IMR-90 (cell line): ENCODE data around the gene ATG14. TPM values are rescaled to one million over a fixed set of nuclear protein-coding genes. Genes with fewer than 3 reads are reported as not detected.

ENCODE experiments used
- ATAC-seq: fragments of 200-7000 bp; cut with Tn5 transposase; 2 replicates; pipeline ENCODE4 v1.9.1; 2020; ENCODE audit warnings: low read depth, mild to moderate bottlenecking, moderate library complexity
- BruUV-seq: library from RNA; stranded (reverse); fragments of 400-500 nt; replicated peaks from 2 replicates; lab custom pipeline; 2021; lab: Mats Ljungman, UMichigan
- CTCF ChIA-PET: fragments of 300-600 bp; formaldehyde crosslinking; extraction: SDS; loops from one replicate; lab custom pipeline; 2021; ENCODE audit warnings: antibody characterized with exemption; lab: Yijun Ruan, JAX
- POLR2A ChIA-PET: fragments of 300-600 bp; sonication (Branson Sonifier 250); formaldehyde crosslinking; loops from one replicate; lab custom pipeline; 2022; ENCODE audit warnings: antibody characterized with exemption; ENCODE audit not compliant: unreplicated experiment; lab: Charles Lee
- DNase-seq: peaks from one replicate; pipeline ENCODE4 v3.0.0; 2013
- H2AFZ ChIP-seq: replicated peaks from 2 replicates; pipeline ENCODE3; 2013; ENCODE audit warnings: low read length, mild to moderate bottlenecking; ENCODE audit not compliant: poor library complexity
- H2AK5ac ChIP-seq: 2 replicates; pipeline ENCODE4 v1.6.1; 2013; ENCODE audit warnings: low read depth, low read length, inconsistent platforms
- H2AK9ac ChIP-seq: replicated peaks from 2 replicates; pipeline ENCODE3; 2013; ENCODE audit warnings: mild to moderate bottlenecking, low read depth, low read length, moderate library complexity; ENCODE audit not compliant: poor library complexity
- H2BK120ac ChIP-seq: 2 replicates; pipeline ENCODE4 v1.6.1; 2013; ENCODE audit warnings: low read depth, low read length, inconsistent platforms
- H2BK15ac ChIP-seq: 3 replicates; pipeline ENCODE4 v1.6.1; 2013; ENCODE audit warnings: low read depth, low read length, inconsistent platforms
- H2BK20ac ChIP-seq: 2 replicates; pipeline ENCODE4 v1.6.1; 2013; ENCODE audit warnings: low read depth, mild to moderate bottlenecking, inconsistent platforms, low read length, moderate library complexity
- H2BK5ac ChIP-seq: 2 replicates; pipeline ENCODE4 v1.6.1; 2013; ENCODE audit warnings: mild to moderate bottlenecking, low read depth, low read length, inconsistent platforms; ENCODE audit not compliant: poor library complexity, severe bottlenecking
- H3K14ac ChIP-seq: replicated peaks from 2 replicates; pipeline ENCODE4 v1.6.1; 2013; ENCODE audit warnings: low read depth, low read length, inconsistent platforms
- H3K18ac ChIP-seq: 2 replicates; pipeline ENCODE4 v1.6.1; 2013; ENCODE audit warnings: low read depth, low read length, control low read depth
- H3K23ac ChIP-seq: 2 replicates; pipeline ENCODE4 v1.6.1; 2013; ENCODE audit warnings: low read depth, low read length, inconsistent platforms
- H3K27ac ChIP-seq: 2 replicates; pipeline ENCODE4 v1.5.1; 2013; ENCODE audit warnings: mild to moderate bottlenecking, control low read depth, low read length; ENCODE audit not compliant: insufficient read depth
- H3K27me3 ChIP-seq: 2 replicates; pipeline ENCODE4 v1.6.1; 2013; ENCODE audit warnings: low read length; ENCODE audit not compliant: control insufficient read depth, insufficient read depth
- H3K36me3 ChIP-seq: 2 replicates; pipeline ENCODE4 v1.6.1; 2013; ENCODE audit warnings: low read length, mixed read lengths; ENCODE audit not compliant: control insufficient read depth, insufficient read depth
- H3K4ac ChIP-seq: 2 replicates; pipeline ENCODE4 v1.6.1; 2013; ENCODE audit warnings: low read depth, low read length, inconsistent platforms
- H3K4me1 ChIP-seq: 2 replicates; pipeline ENCODE4 v1.6.1; 2013; ENCODE audit warnings: low read length, mixed read lengths; ENCODE audit not compliant: control insufficient read depth, insufficient read depth
- H3K4me2 ChIP-seq: 2 replicates; pipeline ENCODE4 v1.6.1; 2013; ENCODE audit warnings: low read depth, mild to moderate bottlenecking, control low read depth, low read length, moderate library complexity
- H3K4me3 ChIP-seq: 2 replicates; pipeline ENCODE4 v1.5.1; 2013; ENCODE audit warnings: low read depth, mild to moderate bottlenecking, control low read depth, low read length, moderate library complexity; ENCODE audit not compliant: insufficient read depth
- H3K56ac ChIP-seq: 2 replicates; pipeline ENCODE4 v1.6.1; 2013; ENCODE audit warnings: low read length, inconsistent platforms; ENCODE audit not compliant: insufficient read depth; ENCODE audit errors: extremely low read depth
- H3K79me1 ChIP-seq, 2 experiments: 2 replicates each; pipeline ENCODE4 v1.6.1; 2013; ENCODE audit warnings: low read length in 2 of 2, inconsistent platforms in 1 of 2, low read depth in 1 of 2
- H3K9ac ChIP-seq: 2 replicates; pipeline ENCODE4 v1.6.1; 2013; ENCODE audit warnings: low read depth, low read length, control low read depth
- H3K9me1 ChIP-seq: 2 replicates; pipeline ENCODE4 v1.6.1; 2013; ENCODE audit warnings: low read length, inconsistent platforms; ENCODE audit not compliant: insufficient read depth
- H3K9me3 ChIP-seq: 2 replicates; pipeline ENCODE4 v1.6.1; 2013; ENCODE audit warnings: low read length; ENCODE audit not compliant: control insufficient read depth, insufficient read depth
- H4K20me1 ChIP-seq: 2 replicates; pipeline ENCODE4 v1.6.1; 2013; ENCODE audit warnings: low read length, inconsistent platforms; ENCODE audit not compliant: insufficient read depth
- H4K5ac ChIP-seq: 2 replicates; pipeline ENCODE4 v1.6.1; 2013; ENCODE audit warnings: mild to moderate bottlenecking, low read depth, low read length, control low read depth
- H4K8ac ChIP-seq, 2 experiments: 2 replicates each; pipeline ENCODE4 v1.6.1; 2013; ENCODE audit warnings: low read depth in 2 of 2, low read length in 2 of 2, control low read depth in 1 of 2, inconsistent platforms in 1 of 2
- H4K91ac ChIP-seq: 2 replicates; pipeline ENCODE4 v1.6.1; 2013; ENCODE audit warnings: low read depth, low read length, inconsistent platforms; ENCODE audit not compliant: insufficient read depth
- CHD1 ChIP-seq: IDR thresholded peaks from 2 replicates; pipeline ENCODE4 v1.6.1; 2012; ENCODE audit warnings: low read depth, low read length, improper control_type of control experiment
- FOS ChIP-seq: fragments of 150-350 bp; IDR thresholded peaks from 2 replicates; pipeline ENCODE4 v1.6.1; 2016; ENCODE audit warnings: low read depth, low read length
- POLR2A ChIP-seq: IDR thresholded peaks from 2 replicates; pipeline ENCODE4 v1.6.1; 2012; ENCODE audit warnings: mild to moderate bottlenecking, low read depth, low read length
- RFX5 ChIP-seq: IDR thresholded peaks from 2 replicates; pipeline ENCODE4 v1.8.0; 2012; ENCODE audit warnings: low read depth, mild to moderate bottlenecking, low read length, moderate library complexity
- USF2 ChIP-seq: fragments of 150-350 bp; IDR thresholded peaks from 2 replicates; pipeline ENCODE4 v1.6.1; 2017; ENCODE audit warnings: mild to moderate bottlenecking, antibody characterized with exemption, low read length, low read depth
- WGBS, 2 experiments: methylation state at CpG; one replicate each; pipeline versions ENCODE4 v1.1.5 to v1.1.7; 2013; ENCODE audit warnings: missing lambda C conversion rate in 2 of 2; ENCODE audit not compliant: insufficient read length in 1 of 2; ENCODE audit errors: extremely low coverage in 2 of 2; 5-methylcytosine and 5-hydroxymethylcytosine counted together
- dilution Hi-C: fragments of 300-500 bp; cut with HindIII; formaldehyde crosslinking; loops from one replicate; pipeline ENCODE4 v1.14.3; 2018; ENCODE audit warnings: low sequenced_read_pairs; ENCODE audit not compliant: unreplicated experiment
- in situ Hi-C: fragments of 300-500 bp; cut with MboI; formaldehyde crosslinking; loops from 3 replicates; pipeline ENCODE4 v1.14.3; 2019; ENCODE audit warnings: low sequenced_read_pairs, inconsistent platforms, mixed read lengths
- intact Hi-C: fragments of 100-400 bp; cut with micrococcal nuclease; formaldehyde crosslinking; loops from 2 replicates; pipeline ENCODE4 v1.10.0; 2022
- polyA plus RNA-seq, 3 experiments: library from polyadenylated mRNA; depleted of rRNA; stranded (reverse); fragments of >200 nt; gene quantifications; 2 replicates each; pipeline ENCODE4 v1.2.3, GENCODE V29; 2012; ENCODE audit warnings: low replicate concordance in 1 of 3
- total RNA-seq: library from RNA; depleted of rRNA; stranded (reverse); fragments of >200 nt; gene quantifications from 2 replicates; pipeline ENCODE4 v1.2.3, GENCODE V29; 2012

The ATG14 gene
- total and polyA plus RNA-seq, 2 of the 4 experiments (the other 2 are of a cell fraction) = 5.0 to 12.4 TPM

GRCh38 chr14:55352201-55352600, 59.4 kb downstream of the ATG14 start (continued):
- TF ChIP-seq POLR2A (no peak), CHD1 (no peak), USF2 (no peak), RFX5 (no peak), FOS (no peak)

- in situ Hi-C loops = no loop called here
- Histone ChIP-seq H2AK9ac (no peak overlapping the region), H3K9ac (no peak overlapping the region), H3K14ac (no peak overlapping the region), H3K4ac (no peak overlapping the region), H3K9me1 (0 out of 2 replicates have a peak, but pooled peaks cover 2% of the 10 kb centered on the region), H4K8ac (no peak overlapping the region), H3K9me3 (no peaks in the 10 kb centered on the region), H2BK20ac (no peak overlapping the region), H2BK120ac (no peak overlapping the region), H3K4me2 (no peak overlapping the region), H3K27me3 (no peaks in the 10 kb centered on the region), H3K27ac (no peak overlapping the region), H4K20me1 (peaks cover 23% of the 10 kb centered on the region; the same call in 1 of the 2 replicates), H3K4me1 (no peaks in the 10 kb centered on the region), H2AK5ac (no peak overlapping the region), H3K18ac (no peak overlapping the region), H2BK5ac (no peak overlapping the region), H3K56ac (no peak overlapping the region), H2BK15ac (no peak overlapping the region), H4K5ac (no peak overlapping the region), H3K4me3 (no peak overlapping the region), H2AFZ (no peak overlapping the region), H4K91ac (no peak overlapping the region), H3K23ac (no peak overlapping the region), H3K79me1 (peaks cover 24 to 65% of the 10 kb centered on the region in 2 experiments), H3K36me3 (peaks cover 27% of the 10 kb centered on the region)
- ChIA-PET CTCF (interaction anchor here (0.6 to 1.4 kb wide), 3 partner anchors 17 to 138 kb away, joined by 3 to 4 read pairs (median 3); no protein-coding TSS in a partner anchor), POLR2A (no interaction called here)
- ATAC-seq (no peak), DNase-seq (no peak)
- WGBS, 2 experiments = 95% methylated on average over 5 of the region's 9 CpGs; no CpG with 5 or more reads in 1 of the 2 experiments
- dilution Hi-C loops = no loop called here
- no peak for TF ChIP-seq RFX5
- no TSS peak for BruUV-seq
- intact Hi-C loops = loop anchor here (5.0 kb wide), 1 partner anchor 139 kb away; no protein-coding TSS in a partner anchor
Observed at GRCh38 chr14:55351111-55351510, 60.5 kb downstream of the ATG14 start.
